Activated CD8-positive, alpha-beta T cell treated with anti-CD3 and anti-CD28 coated beads for 36 hours (primary cell): ENCODE data around the gene SF1. TPM values are rescaled to one million over a fixed set of nuclear protein-coding genes. Genes with fewer than 3 reads are reported as not detected.

Experiments
- ATAC-seq: fragments of 200-7000 bp; cut with Tn5 transposase; one replicate; pipeline ENCODE4 v1.10.0; 2021; ENCODE audit warnings: mild to moderate bottlenecking, moderate library complexity
- CTCF ChIA-PET: fragments of 350-600 bp; sonication (Branson Sonifier 250); formaldehyde crosslinking; loops from one replicate; lab custom pipeline; 2021; ENCODE audit warnings: antibody characterized with exemption; lab: Charles Lee
- POLR2A ChIA-PET: fragments of 350-600 bp; sonication (Branson Sonifier 250); formaldehyde crosslinking; loops from one replicate; lab custom pipeline; 2021; ENCODE audit warnings: antibody characterized with exemption; lab: Charles Lee
- DNase-seq: peaks from one replicate; pipeline ENCODE4 v3.0.0-alpha.2; 2020
- H3K27ac Mint-ChIP-seq: one replicate; pipeline ENCODE4 v1.8.0; 2021; ENCODE audit warnings: mild to moderate bottlenecking, mixed read lengths
- H3K27me3 Mint-ChIP-seq: one replicate; pipeline ENCODE4 v1.8.0; 2021; ENCODE audit warnings: mixed read lengths
- H3K36me3 Mint-ChIP-seq: one replicate; pipeline ENCODE4 v1.8.0; 2021; ENCODE audit warnings: low read depth, mixed read lengths
- H3K4me1 Mint-ChIP-seq: one replicate; pipeline ENCODE4 v1.8.0; 2021; ENCODE audit warnings: low read depth, mixed read lengths
- H3K4me3 Mint-ChIP-seq: one replicate; pipeline ENCODE4 v1.8.0; 2021; ENCODE audit warnings: mild to moderate bottlenecking, moderate library complexity, mixed read lengths
- H3K9me3 Mint-ChIP-seq: one replicate; pipeline ENCODE4 v1.8.0; 2021; ENCODE audit warnings: mixed read lengths
- CTCF ChIP-seq: fragments of 200-600 bp; IDR thresholded peaks from one replicate; pipeline ENCODE4 v1.8.0; 2022; ENCODE audit warnings: antibody characterized with exemption, mild to moderate bottlenecking
- intact Hi-C: fragments of 100-400 bp; cut with micrococcal nuclease; formaldehyde crosslinking; loops from one replicate; pipeline ENCODE4 v1.10.0; 2022
- total RNA-seq, 2 experiments: library from RNA; stranded (reverse); gene quantifications; one replicate each; pipeline ENCODE4 v1.2.3, GENCODE V29; 2021

Gene SF1
- total RNA-seq, result 100 to 1,000 TPM; 325 to 342 TPM

- POLR2A ChIA-PET, result interaction anchor here (0.6 to 24.1 kb wide), 14 partner anchors 9 to 803 kb away, joined by 3 to 331 read pairs (median 3); partner anchors contain the start of genes EHD1, FAU, MEN1 and PYGM
- CTCF ChIA-PET, result interaction anchor here (0.6 to 1.3 kb wide), 9 partner anchors 9 to 235 kb away, joined by 3 to 5 read pairs (median 4); partner anchors contain the start of genes ARL2 and RASGRP2
- H3K27ac Mint-ChIP-seq, result peak within 1 kb of the TSS; percentile 96
- peak within 1 kb of the TSS; percentile 95 for H3K4me3 Mint-ChIP-seq
- H3K27me3 Mint-ChIP-seq, result no peaks in the 10 kb centered on the region
- H3K36me3 Mint-ChIP-seq, result peaks cover 39% of the 10 kb centered on the region
- peak; percentile 100 for DNase-seq
- intact Hi-C loops, result no loop called here
- peak; percentile 90 for ATAC-seq
- no peak for TF ChIP-seq CTCF
- H3K9me3 Mint-ChIP-seq, result no peaks in the 10 kb centered on the region
- H3K4me1 Mint-ChIP-seq, result peaks cover 46% of the 10 kb centered on the region
Observed at GRCh38 chr11:64778473-64779298, at the start of gene SF1. TSS of gene SF1 (minus strand) at chr11:64778542. CDS start at chr11:64778392, 150 bp downstream.

- H3K9me3 Mint-ChIP-seq, result no peaks in the 10 kb centered on the region
- ChIA-PET POLR2A (no interaction called here), CTCF (interaction anchor here (1.0 kb wide), 1 partner anchor 18 kb away, joined by 3 read pairs; no protein-coding TSS in a partner anchor)
- TF ChIP-seq CTCF, result no peak
- H3K27ac Mint-ChIP-seq, result no peak overlapping the region
- DNase-seq (no peak), ATAC-seq (no peak)
- H3K27me3 Mint-ChIP-seq, result no peaks in the 10 kb centered on the region
- H3K4me1 Mint-ChIP-seq, result no peaks in the 10 kb centered on the region
- no peak overlapping the region for H3K4me3 Mint-ChIP-seq
- intact Hi-C loops, result no loop called here
- H3K36me3 Mint-ChIP-seq, result no peaks in the 10 kb centered on the region
Observed at GRCh38 chr11:64827451-64827839, 49.1 kb upstream of the SF1 start.

- TF ChIP-seq CTCF, result no peak
- Mint-ChIP-seq H3K27me3 (no peaks in the 10 kb centered on the region), H3K4me1 (no peaks in the 10 kb centered on the region), H3K9me3 (no peaks in the 10 kb centered on the region), H3K4me3 (no peak overlapping the region), H3K27ac (no peak overlapping the region), H3K36me3 (no peaks in the 10 kb centered on the region)
- no peak for ATAC-seq
- POLR2A ChIA-PET, result no interaction called here
- intact Hi-C loops, result no loop called here
- DNase-seq, result no peak
- CTCF ChIA-PET, result no interaction called here
Observed at GRCh38 chr11:64826578-64827450, 48.5 kb upstream of the SF1 start.

GRCh38 chr11:64826062-64826461 lies 47.7 kb upstream of the SF1 start:
- no peak for ATAC-seq
- H3K36me3 Mint-ChIP-seq, result no peaks in the 10 kb centered on the region
- no peaks in the 10 kb centered on the region for H3K4me1 Mint-ChIP-seq
- intact Hi-C loops, result no loop called here
- no peak overlapping the region for H3K4me3 Mint-ChIP-seq
- ChIA-PET POLR2A (no interaction called here), CTCF (no interaction called here)
- no peak for TF ChIP-seq CTCF
- no peaks in the 10 kb centered on the region for H3K27me3 Mint-ChIP-seq
- DNase-seq, result no peak
- H3K9me3 Mint-ChIP-seq, result no peaks in the 10 kb centered on the region
- H3K27ac Mint-ChIP-seq, result no peak overlapping the region
